Progenitor cell of endocrine pancreas (in vitro differentiated cells): ENCODE data around the gene ATRAID. TPM values are rescaled to one million over a fixed set of nuclear protein-coding genes. Genes with fewer than 3 reads are reported as not detected.

Source experiments
- DNase-seq: peaks from one replicate; pipeline ENCODE4 v3.0.0; 2021; ENCODE audit warnings: low spot score; ENCODE audit not compliant: unreplicated experiment
- H3K27ac Mint-ChIP-seq: 2 replicates; pipeline ENCODE4 v1.8.0; 2021; ENCODE audit warnings: mild to moderate bottlenecking, moderate library complexity, mixed read lengths
- H3K27me3 Mint-ChIP-seq: 2 replicates; pipeline ENCODE4 v1.8.0; 2021; ENCODE audit warnings: mixed read lengths
- H3K36me3 Mint-ChIP-seq: 2 replicates; pipeline ENCODE4 v1.8.0; 2022; ENCODE audit warnings: mixed read lengths; ENCODE audit not compliant: insufficient read depth
- H3K4me1 Mint-ChIP-seq: 2 replicates; pipeline ENCODE4 v1.8.0; 2021; ENCODE audit warnings: low read depth, mixed read lengths
- H3K4me3 Mint-ChIP-seq: 2 replicates; pipeline ENCODE4 v1.8.0; 2021; ENCODE audit warnings: low read depth, mild to moderate bottlenecking, moderate library complexity, mixed read lengths
- H3K9me3 Mint-ChIP-seq: 2 replicates; pipeline ENCODE4 v1.8.0; 2021; ENCODE audit warnings: low read depth, mixed read lengths
- total RNA-seq: library from RNA; stranded (reverse); gene quantifications from 2 replicates; pipeline ENCODE4 v1.2.1, GENCODE V29; 2021
- TF ChIP-seq, protein P1 (sequence below): fragments of 200-600 bp; sonication (generic); IDR thresholded peaks from one replicate; pipeline ENCODE4 v1.5.0; 2021; ENCODE audit warnings: antibody characterized with exemption, mild to moderate bottlenecking; ENCODE audit not compliant: unreplicated experiment

ATRAID gene
- total RNA-seq, 1 donor from 2014 or later: 107 TPM

DNA sequence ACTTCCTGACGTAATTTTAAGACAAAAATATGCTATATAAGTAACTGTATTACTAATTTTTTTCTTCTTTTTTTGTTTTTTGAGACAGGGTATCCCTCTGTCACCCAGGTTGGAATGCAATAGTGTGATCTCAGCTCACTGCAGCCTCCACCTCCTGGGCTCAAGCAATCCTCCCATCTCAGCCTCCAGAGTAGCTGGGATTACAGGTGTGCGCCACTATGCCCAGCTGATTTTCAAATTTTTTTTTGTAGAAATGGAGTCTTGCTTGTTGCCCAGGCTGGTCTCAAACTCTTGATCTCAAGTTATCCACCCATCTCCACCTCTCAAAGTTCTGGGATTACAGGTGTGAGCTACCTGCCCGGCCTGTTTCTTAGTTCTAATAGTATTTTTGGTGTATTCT, 33.4 kb upstream of the ATRAID start:
- no peaks in the 10 kb centered on the region for H3K27me3 Mint-ChIP-seq
- H3K4me3 Mint-ChIP-seq: no peak overlapping the region
- no peaks in the 10 kb centered on the region for H3K9me3 Mint-ChIP-seq
- DNase-seq: no peak
- H3K27ac Mint-ChIP-seq: no peak overlapping the region
- H3K36me3 Mint-ChIP-seq: no peaks in the 10 kb centered on the region
- H3K4me1 Mint-ChIP-seq: no peaks in the 10 kb centered on the region
- TF ChIP-seq, protein P1, sequence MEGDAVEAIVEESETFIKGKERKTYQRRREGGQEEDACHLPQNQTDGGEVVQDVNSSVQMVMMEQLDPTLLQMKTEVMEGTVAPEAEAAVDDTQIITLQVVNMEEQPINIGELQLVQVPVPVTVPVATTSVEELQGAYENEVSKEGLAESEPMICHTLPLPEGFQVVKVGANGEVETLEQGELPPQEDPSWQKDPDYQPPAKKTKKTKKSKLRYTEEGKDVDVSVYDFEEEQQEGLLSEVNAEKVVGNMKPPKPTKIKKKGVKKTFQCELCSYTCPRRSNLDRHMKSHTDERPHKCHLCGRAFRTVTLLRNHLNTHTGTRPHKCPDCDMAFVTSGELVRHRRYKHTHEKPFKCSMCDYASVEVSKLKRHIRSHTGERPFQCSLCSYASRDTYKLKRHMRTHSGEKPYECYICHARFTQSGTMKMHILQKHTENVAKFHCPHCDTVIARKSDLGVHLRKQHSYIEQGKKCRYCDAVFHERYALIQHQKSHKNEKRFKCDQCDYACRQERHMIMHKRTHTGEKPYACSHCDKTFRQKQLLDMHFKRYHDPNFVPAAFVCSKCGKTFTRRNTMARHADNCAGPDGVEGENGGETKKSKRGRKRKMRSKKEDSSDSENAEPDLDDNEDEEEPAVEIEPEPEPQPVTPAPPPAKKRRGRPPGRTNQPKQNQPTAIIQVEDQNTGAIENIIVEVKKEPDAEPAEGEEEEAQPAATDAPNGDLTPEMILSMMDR: no peak

DNA sequence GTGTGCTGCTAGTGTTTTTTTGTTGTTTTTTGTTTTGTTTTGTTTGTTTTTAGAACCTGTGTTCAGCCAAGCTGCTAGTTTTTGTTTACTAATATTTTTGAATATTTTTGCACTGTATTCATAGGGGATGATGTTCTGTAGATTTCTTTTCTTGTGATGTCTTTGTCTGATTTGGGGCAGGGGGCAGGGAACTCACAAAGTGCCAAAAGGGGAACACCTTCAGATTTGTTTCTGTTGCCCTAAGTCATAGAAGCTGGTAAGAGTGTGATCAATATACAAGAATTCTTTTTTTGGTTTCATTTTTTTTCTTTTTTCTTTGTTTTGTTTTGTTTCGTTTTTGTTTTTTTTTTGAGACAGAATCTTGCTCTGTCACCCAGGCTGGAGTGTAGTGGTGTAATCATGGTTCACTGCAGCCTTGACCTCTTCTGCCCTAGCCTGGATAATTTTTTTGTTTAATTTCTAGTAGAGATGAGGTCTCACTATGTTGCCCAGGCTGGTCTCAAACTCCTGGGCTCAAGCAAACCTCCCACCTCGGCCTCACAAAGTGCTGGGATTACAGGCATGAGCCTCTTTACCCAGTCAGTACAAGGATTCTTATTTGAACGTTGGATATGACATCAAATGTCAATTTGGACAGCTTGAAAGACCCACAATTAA, 32.4 kb upstream of the ATRAID start:
- no peak for DNase-seq
- TF ChIP-seq, protein P1: no peak
- Mint-ChIP-seq H3K9me3 (no peaks in the 10 kb centered on the region), H3K36me3 (no peaks in the 10 kb centered on the region), H3K27me3 (no peaks in the 10 kb centered on the region), H3K4me1 (no peaks in the 10 kb centered on the region), H3K27ac (no peak overlapping the region), H3K4me3 (no peak overlapping the region)

DNA sequence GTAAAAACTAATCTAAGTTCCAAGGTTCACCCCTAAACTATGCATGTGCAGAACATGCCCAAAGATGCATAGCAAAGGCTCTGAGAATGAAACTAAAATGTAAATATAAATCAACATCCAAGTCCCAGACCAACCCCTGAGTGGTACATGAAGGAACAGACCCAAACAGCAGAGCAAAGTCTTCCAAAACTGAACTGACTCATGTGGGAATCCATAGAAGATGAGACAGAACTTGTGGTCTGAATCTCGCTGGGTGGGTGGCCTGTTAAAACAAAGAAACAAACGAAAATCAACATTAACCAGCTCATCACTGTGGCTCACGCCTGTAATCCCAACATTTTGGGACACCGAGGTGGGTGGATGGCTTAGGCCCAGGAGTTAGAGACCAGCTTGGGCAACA, 29.5 kb upstream of the ATRAID start:
- Mint-ChIP-seq H3K36me3 (no peaks in the 10 kb centered on the region), H3K4me3 (no peak overlapping the region), H3K27ac (no peak overlapping the region), H3K9me3 (no peaks in the 10 kb centered on the region), H3K27me3 (no peaks in the 10 kb centered on the region), H3K4me1 (no peaks in the 10 kb centered on the region)
- TF ChIP-seq, protein P1: no peak
- DNase-seq: no peak

DNA sequence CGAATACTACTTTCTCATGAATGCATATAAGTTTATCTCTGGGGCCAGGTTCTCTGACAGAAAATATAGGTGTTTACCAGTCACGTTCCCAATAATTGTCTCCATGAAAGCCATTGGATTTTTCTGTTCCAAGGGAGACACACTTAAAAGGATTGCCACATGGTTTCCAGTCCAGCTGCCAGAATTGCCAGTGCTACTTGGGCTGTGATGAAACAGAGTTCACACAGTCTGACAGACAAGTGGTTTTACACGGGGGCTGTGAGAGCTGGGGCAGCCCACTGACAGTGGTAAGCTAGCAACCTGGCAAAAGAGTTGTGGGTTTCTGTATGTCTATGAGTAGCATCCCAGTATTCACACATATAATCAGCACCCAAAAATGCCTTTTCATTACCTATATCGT, 27.7 kb upstream of the ATRAID start:
- DNase-seq: no peak
- Mint-ChIP-seq H3K9me3 (no peaks in the 10 kb centered on the region), H3K36me3 (no peaks in the 10 kb centered on the region), H3K27ac (no peak overlapping the region), H3K27me3 (no peaks in the 10 kb centered on the region), H3K4me3 (no peak overlapping the region), H3K4me1 (no peaks in the 10 kb centered on the region)
- TF ChIP-seq, protein P1: no peak

DNA sequence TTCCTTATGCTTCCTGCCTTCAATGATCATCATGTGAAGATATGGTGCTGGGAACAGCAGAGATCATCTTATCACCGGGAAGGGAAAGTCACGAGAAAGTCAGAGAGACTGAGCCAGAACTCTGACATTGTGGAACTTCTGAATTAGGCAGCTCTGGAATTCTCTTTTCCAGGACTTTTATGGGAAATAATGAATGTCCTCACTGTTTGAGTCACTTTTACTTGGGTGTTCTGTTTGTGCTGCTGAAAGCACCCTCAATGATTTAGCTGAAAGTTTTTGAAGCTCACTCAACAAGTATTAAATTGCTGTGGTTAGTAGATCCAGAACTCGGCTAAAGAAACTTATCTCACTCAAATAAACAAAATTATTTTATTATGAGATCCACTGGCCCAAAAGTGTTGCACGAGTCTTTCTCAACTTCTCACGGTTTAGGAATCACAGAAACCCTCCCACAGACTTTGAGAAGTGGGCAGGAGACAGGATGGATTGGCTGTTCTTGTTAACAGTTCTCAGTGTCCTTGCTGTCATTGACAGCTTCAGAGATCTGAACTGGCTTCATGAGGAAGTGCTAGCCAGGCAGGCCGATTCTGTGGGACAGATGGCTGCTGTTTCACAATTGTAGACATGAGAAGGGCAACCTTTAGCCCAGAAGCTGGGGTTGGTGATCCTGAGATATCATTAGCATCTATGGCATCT, 26.4 kb upstream of the ATRAID start:
- Mint-ChIP-seq H3K4me3 (no peak overlapping the region), H3K9me3 (no peaks in the 10 kb centered on the region), H3K36me3 (no peaks in the 10 kb centered on the region), H3K27me3 (no peaks in the 10 kb centered on the region), H3K27ac (no peak overlapping the region), H3K4me1 (no peaks in the 10 kb centered on the region)
- TF ChIP-seq, protein P1: no peak
- no peak for DNase-seq
